Central memory CD8-positive, alpha-beta T cell (primary cell): ENCODE measurements around the gene KAT5.
"Not testable (repeated sequence)": the region's sequence is repeated elsewhere in the genome, so short reads cannot be mapped to it uniquely, and the experiment has no call there.

Experiments
- ATAC-seq: fragments of 150-1000 bp; cut with Tn5 transposase; replicated peaks from 2 replicates; pipeline ENCODE4 v1.10.0; 2022; ENCODE audit warnings: mild to moderate bottlenecking, moderate FRiP score, moderate number of reproducible peaks; ENCODE audit not compliant: poor library complexity, severe bottlenecking; ENCODE audit errors: extremely low read depth
- DNase-seq, 2 donors: peaks; one replicate each; pipeline ENCODE4 v3.0.0; 2021; ENCODE audit warnings: low spot score in 2 of 2
- H3K27ac Mint-ChIP-seq: one replicate; pipeline ENCODE4 v1.8.0; 2022; ENCODE audit warnings: low read depth, mild to moderate bottlenecking, moderate library complexity, mixed read lengths
- H3K27me3 Mint-ChIP-seq: one replicate; pipeline ENCODE4 v1.8.0; 2022; ENCODE audit warnings: mixed read lengths
- H3K36me3 Mint-ChIP-seq: one replicate; pipeline ENCODE4 v1.8.0; 2022; ENCODE audit warnings: mild to moderate bottlenecking, moderate library complexity, mixed read lengths; ENCODE audit not compliant: insufficient read depth
- H3K4me1 Mint-ChIP-seq: one replicate; pipeline ENCODE4 v1.8.0; 2022; ENCODE audit warnings: mixed read lengths
- H3K4me3 Mint-ChIP-seq: one replicate; pipeline ENCODE4 v1.8.0; 2022; ENCODE audit warnings: mild to moderate bottlenecking, moderate library complexity, mixed read lengths
- H3K9me3 Mint-ChIP-seq: one replicate; pipeline ENCODE4 v1.8.0; 2022; ENCODE audit warnings: mixed read lengths

KAT5 gene

DNA sequence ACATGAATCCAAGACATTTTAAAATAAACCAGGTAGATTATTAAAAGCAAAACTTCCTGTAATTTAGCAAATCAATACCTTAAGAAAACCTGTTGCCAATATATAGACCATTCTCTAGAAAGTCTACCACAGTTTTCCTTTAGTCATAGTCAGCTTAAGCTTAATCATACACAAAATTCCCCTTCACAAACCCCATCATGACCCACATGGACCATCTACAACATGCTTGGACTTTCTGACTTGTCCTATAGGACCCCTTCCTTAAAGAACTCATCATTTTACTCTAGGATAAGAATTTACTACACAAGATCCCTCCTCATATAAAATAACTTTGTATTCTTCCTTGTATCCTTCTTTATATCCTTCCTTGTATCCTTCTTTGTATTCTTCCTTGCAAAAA lies 24.8 kb downstream of the KAT5 start:
- H3K4me1 Mint-ChIP-seq = no peaks in the 10 kb centered on the region
- no peaks in the 10 kb centered on the region for H3K9me3 Mint-ChIP-seq
- no peak for ATAC-seq
- no peak for DNase-seq
- H3K27ac Mint-ChIP-seq = no peak overlapping the region
- peaks cover 52% of the 10 kb centered on the region for H3K27me3 Mint-ChIP-seq
- H3K4me3 Mint-ChIP-seq = no peak overlapping the region
- H3K36me3 Mint-ChIP-seq = no peaks in the 10 kb centered on the region

- Mint-ChIP-seq H3K27me3 (peaks cover 57% of the 10 kb centered on the region), H3K4me1 (no peaks in the 10 kb centered on the region), H3K4me3 (no peak overlapping the region), H3K9me3 (no peaks in the 10 kb centered on the region), H3K27ac (no peak overlapping the region), H3K36me3 (no peaks in the 10 kb centered on the region)
- ATAC-seq (no peak), DNase-seq (no peak)
These were observed 27.0 kb downstream of the KAT5 start for GRCh38 chr11:65739022-65739421.

- ATAC-seq (no peak), DNase-seq (no peak)
- H3K4me3 Mint-ChIP-seq = no peak overlapping the region
- no peak overlapping the region for H3K27ac Mint-ChIP-seq
- H3K4me1 Mint-ChIP-seq = no peaks in the 10 kb centered on the region
- H3K27me3 Mint-ChIP-seq = peaks cover 46% of the 10 kb centered on the region
- H3K36me3 Mint-ChIP-seq = no peaks in the 10 kb centered on the region
- no peaks in the 10 kb centered on the region for H3K9me3 Mint-ChIP-seq
These were observed 29.1 kb downstream of the KAT5 start for GRCh38 chr11:65741185-65741584.

GRCh38 chr11:65742353-65742752 lies 30.3 kb downstream of the KAT5 start:
- Mint-ChIP-seq H3K9me3 (no peaks in the 10 kb centered on the region), H3K27ac (no peak overlapping the region)

GRCh38 chr11:65743681-65744025 lies 31.6 kb downstream of the KAT5 start:
- H3K9me3 Mint-ChIP-seq = no peaks in the 10 kb centered on the region

More at GRCh38 chr11:65742353-65742752, 30.3 kb downstream of the KAT5 start:
- peaks cover 54% of the 10 kb centered on the region for H3K27me3 Mint-ChIP-seq
- H3K4me1 Mint-ChIP-seq = no peaks in the 10 kb centered on the region
- DNase-seq = no peak
- no peak overlapping the region for H3K4me3 Mint-ChIP-seq
- no peaks in the 10 kb centered on the region for H3K36me3 Mint-ChIP-seq
- ATAC-seq = no peak

GRCh38 chr11:65744026-65744698 lies 32.1 kb downstream of the KAT5 start:
- no peak overlapping the region for H3K4me3 Mint-ChIP-seq
- H3K4me1 Mint-ChIP-seq = no peaks in the 10 kb centered on the region
- no peaks in the 10 kb centered on the region for H3K36me3 Mint-ChIP-seq
- H3K27me3 Mint-ChIP-seq = peaks cover 54% of the 10 kb centered on the region
- ATAC-seq (no peak), DNase-seq (no peak)
- no peak overlapping the region for H3K27ac Mint-ChIP-seq
- H3K9me3 Mint-ChIP-seq = no peaks in the 10 kb centered on the region

More at GRCh38 chr11:65743681-65744025, 31.6 kb downstream of the KAT5 start:
- H3K4me1 Mint-ChIP-seq = no peaks in the 10 kb centered on the region
- H3K4me3 Mint-ChIP-seq = no peak overlapping the region
- no peak for DNase-seq
- peaks cover 50% of the 10 kb centered on the region for H3K27me3 Mint-ChIP-seq
- no peak for ATAC-seq
- no peak overlapping the region for H3K27ac Mint-ChIP-seq
- no peaks in the 10 kb centered on the region for H3K36me3 Mint-ChIP-seq

- Mint-ChIP-seq H3K9me3 (no peaks in the 10 kb centered on the region), H3K4me3 (no peak overlapping the region), H3K27ac (no peak overlapping the region), H3K4me1 (no peaks in the 10 kb centered on the region), H3K36me3 (no peaks in the 10 kb centered on the region), H3K27me3 (peaks cover 58% of the 10 kb centered on the region)
- ATAC-seq (no peak), DNase-seq (no peak)
These were observed 32.6 kb downstream of the KAT5 start for GRCh38 chr11:65744699-65745042.

GRCh38 chr11:65745049-65745448 lies 33.0 kb downstream of the KAT5 start:
- Mint-ChIP-seq H3K4me1 (no peaks in the 10 kb centered on the region), H3K27me3 (peaks cover 58% of the 10 kb centered on the region), H3K4me3 (no peak overlapping the region), H3K27ac (no peak overlapping the region), H3K36me3 (no peaks in the 10 kb centered on the region), H3K9me3 (no peaks in the 10 kb centered on the region)
- no peak for ATAC-seq
- DNase-seq = no peak

GRCh38 chr11:65762169-65762568 lies 50.1 kb downstream of the KAT5 start:
- H3K27me3 Mint-ChIP-seq = peaks cover 27% of the 10 kb centered on the region
- not testable (repeated sequence) for H3K4me1 Mint-ChIP-seq, H3K4me3 Mint-ChIP-seq, DNase-seq, H3K9me3 Mint-ChIP-seq, H3K36me3 Mint-ChIP-seq, ATAC-seq, H3K27ac Mint-ChIP-seq

- peaks cover 22% of the 10 kb centered on the region for H3K27me3 Mint-ChIP-seq
- H3K4me1 Mint-ChIP-seq, H3K36me3 Mint-ChIP-seq, H3K4me3 Mint-ChIP-seq, H3K27ac Mint-ChIP-seq, H3K9me3 Mint-ChIP-seq, ATAC-seq, DNase-seq: not testable (repeated sequence)
These were observed 50.8 kb downstream of the KAT5 start for GRCh38 chr11:65762816-65763215.

GRCh38 chr11:65764434-65764833 lies 52.4 kb downstream of the KAT5 start:
- peaks cover 5% of the 10 kb centered on the region for H3K36me3 Mint-ChIP-seq
- H3K4me1 Mint-ChIP-seq = peaks cover under 1% of the 10 kb centered on the region
- H3K27ac Mint-ChIP-seq = no peak overlapping the region
- no peak overlapping the region for H3K4me3 Mint-ChIP-seq
- peaks cover 13% of the 10 kb centered on the region for H3K27me3 Mint-ChIP-seq
- ATAC-seq (no peak), DNase-seq (no peak)
- H3K9me3 Mint-ChIP-seq = no peaks in the 10 kb centered on the region

- Mint-ChIP-seq H3K27me3 (no peaks in the 10 kb centered on the region), H3K36me3 (peaks cover 1% of the 10 kb centered on the region), H3K27ac (no peak overlapping the region), H3K9me3 (no peaks in the 10 kb centered on the region), H3K4me3 (no peak overlapping the region), H3K4me1 (peaks cover 6% of the 10 kb centered on the region)
- DNase-seq (no peak), ATAC-seq (no peak)
These were observed 54.5 kb downstream of the KAT5 start for GRCh38 chr11:65766535-65766934.

GRCh38 chr11:65767406-65767805 lies 55.4 kb downstream of the KAT5 start:
- ATAC-seq (no peak), DNase-seq (no peak)
- Mint-ChIP-seq H3K27ac (no peak overlapping the region), H3K9me3 (no peaks in the 10 kb centered on the region), H3K36me3 (peaks cover 1% of the 10 kb centered on the region), H3K4me3 (no peak overlapping the region), H3K27me3 (no peaks in the 10 kb centered on the region), H3K4me1 (peaks cover 6% of the 10 kb centered on the region)

- not testable (repeated sequence) for H3K9me3 Mint-ChIP-seq, H3K27me3 Mint-ChIP-seq, H3K27ac Mint-ChIP-seq, DNase-seq, H3K4me1 Mint-ChIP-seq, H3K36me3 Mint-ChIP-seq, ATAC-seq, H3K4me3 Mint-ChIP-seq
These were observed 55.8 kb downstream of the KAT5 start for GRCh38 chr11:65767806-65768205.
